Kidney capillary endothelial cell (primary cell): Measurements from ENCODE around the gene EID1.

ENCODE experiments used
- DNase-seq: peaks from one replicate; pipeline ENCODE4 v3.0.0-alpha.2; 2018; ENCODE audit warnings: low spot score

The EID1 gene

GRCh38 chr15:48913141-48913540 is 35.2 kb downstream of the EID1 start:
- DNase-seq = no peak

DNA sequence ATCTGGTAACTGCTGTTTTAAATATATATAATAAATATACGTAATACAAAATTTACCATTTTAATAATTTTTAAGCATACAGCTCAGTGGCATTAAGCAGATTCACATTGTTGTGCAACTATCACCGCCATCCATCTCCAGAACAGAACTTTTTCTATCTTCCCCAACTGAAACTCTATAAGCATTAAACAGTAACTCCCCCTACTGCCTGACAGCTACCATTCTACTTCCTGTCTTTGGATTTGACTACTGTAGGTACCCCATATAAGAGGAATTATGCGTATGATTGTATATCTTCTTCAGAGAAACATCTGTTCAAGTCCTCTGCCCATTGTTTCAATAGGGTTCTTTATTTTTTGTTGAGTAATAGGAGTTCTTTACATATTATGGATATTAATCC is 36.8 kb downstream of the EID1 start:
- no peak for DNase-seq

DNA sequence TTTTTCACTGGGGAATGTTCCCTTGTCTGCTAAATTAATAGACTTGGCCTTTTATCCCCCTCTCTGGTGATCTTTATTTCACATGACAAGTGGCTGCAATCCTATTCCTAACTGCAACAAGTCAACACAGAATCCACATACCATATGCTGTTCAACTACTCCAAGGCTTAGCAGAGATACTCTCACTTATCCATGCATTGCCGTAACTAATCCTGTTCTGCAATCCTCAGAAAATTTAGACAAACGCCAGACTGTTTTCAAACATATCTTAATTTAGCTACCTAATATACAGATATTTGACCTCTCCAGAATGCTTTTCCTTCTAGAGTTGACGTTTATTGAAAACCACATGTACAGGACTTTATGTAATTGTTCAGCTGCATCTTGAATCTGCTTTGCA is 37.9 kb downstream of the EID1 start:
- DNase-seq = no peak

DNA sequence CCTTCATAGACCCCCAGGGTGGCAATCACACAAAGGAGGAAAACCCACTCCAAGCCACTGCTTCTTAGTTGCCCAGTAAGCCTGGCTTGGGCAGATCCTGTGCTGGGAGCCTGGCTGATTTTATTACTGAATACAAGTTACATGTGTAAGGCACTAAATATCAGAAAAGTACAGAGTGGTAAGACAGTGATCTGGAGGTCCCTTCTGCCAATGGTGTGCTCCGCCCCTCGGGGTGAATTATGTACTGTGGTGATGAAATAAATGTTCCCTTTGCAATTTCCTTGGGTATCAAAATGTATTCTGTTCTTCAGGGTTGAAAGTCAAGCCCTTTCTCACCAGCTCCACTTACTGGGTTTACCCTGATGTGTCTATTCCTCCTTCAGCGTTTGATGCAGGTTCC is 38.8 kb downstream of the EID1 start:
- DNase-seq = no peak

DNA sequence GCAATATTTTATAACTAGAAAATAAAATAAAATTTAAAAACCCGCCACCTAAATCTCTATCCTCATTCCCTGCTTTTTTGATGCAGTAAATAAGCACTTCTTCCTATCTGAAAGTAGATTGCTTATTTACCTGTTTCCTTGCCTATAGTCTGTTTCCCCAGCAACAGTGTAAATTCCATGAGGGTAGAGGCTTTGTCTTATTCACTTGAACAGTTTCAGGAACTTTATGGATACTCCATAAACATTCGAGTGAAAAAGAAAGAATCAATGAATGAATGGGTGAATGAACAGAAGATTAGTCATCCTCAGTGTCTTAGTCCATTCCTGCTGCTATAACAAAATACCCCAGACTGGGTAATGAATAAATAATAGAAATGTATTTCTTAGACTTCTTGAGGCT is 44.1 kb downstream of the EID1 start:
- no peak for DNase-seq

GRCh38 chr15:48924528-48925393 is 46.8 kb downstream of the EID1 start:
- no peak for DNase-seq

GRCh38 chr15:48925714-48926223 is 47.8 kb downstream of the EID1 start:
- DNase-seq = peak; percentile 96

DNA sequence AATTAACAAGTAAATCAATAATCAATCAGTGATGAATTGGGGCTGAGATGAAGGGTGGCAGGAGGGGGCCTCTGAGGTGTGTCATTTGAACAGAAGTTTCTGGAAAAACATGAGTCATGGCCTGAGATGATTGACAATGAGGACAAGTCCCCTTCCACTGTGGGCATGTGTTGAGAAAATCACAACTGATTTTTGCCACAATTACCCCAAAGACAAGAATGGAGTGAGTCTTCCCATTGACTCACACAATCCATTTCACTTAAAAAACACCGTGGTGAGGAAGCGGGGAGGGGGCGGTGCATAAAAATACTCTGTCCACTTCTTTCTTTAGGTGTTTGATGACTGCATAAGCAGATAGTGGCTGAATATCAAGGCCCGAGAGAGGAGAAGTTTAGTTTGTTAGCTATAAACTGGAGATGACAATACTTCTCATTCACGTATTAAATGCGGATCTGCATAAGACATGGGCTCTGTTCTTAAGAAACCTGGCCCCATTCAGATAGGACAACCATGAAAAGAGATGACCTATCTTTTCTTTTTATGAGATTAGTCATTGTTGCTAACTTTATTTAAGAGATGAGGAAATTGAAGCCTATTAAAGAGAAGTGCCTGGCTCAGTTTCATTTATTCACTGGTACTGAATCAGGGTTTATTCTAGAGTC is 51.1 kb downstream of the EID1 start:
- DNase-seq = no peak

- DNase-seq = no peak
Observed at GRCh38 chr15:48929661-48930060, 51.7 kb downstream of the EID1 start.
